HG02763 (cell line): ENCODE measurements around the gene MUC5B.

Experiments
- ATAC-seq: cut with Tn5 transposase; IDR thresholded peaks from one replicate; pipeline ENCODE4 v1.9.1; 2021; ENCODE audit warnings: mild to moderate bottlenecking, moderate library complexity; ENCODE audit not compliant: unreplicated experiment

Gene MUC5B

DNA sequence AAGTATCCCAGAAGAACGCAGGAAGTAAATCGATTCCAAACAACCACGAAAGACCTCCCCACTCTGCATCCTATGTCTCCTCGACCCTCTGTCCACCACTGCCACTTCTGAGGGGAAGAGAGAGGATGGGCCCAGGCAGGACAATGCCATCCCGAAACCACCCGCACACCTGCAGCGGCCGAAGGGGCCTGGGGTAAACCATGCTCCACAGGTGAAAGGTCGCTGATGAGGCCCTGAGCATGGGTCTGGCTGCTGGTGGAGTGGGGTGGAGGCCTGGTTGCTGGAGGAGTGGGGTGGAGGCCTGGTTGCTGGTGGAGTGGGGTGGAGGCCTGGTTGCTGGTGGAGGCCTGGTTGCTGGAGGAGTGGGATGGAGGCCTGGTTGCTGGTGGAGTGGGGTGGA, 73.4 kb downstream of the MUC5B start:
- ATAC-seq: no peak

GRCh38 chr11:1297011-1297575, 74.2 kb downstream of the MUC5B start:
- ATAC-seq: no peak

DNA sequence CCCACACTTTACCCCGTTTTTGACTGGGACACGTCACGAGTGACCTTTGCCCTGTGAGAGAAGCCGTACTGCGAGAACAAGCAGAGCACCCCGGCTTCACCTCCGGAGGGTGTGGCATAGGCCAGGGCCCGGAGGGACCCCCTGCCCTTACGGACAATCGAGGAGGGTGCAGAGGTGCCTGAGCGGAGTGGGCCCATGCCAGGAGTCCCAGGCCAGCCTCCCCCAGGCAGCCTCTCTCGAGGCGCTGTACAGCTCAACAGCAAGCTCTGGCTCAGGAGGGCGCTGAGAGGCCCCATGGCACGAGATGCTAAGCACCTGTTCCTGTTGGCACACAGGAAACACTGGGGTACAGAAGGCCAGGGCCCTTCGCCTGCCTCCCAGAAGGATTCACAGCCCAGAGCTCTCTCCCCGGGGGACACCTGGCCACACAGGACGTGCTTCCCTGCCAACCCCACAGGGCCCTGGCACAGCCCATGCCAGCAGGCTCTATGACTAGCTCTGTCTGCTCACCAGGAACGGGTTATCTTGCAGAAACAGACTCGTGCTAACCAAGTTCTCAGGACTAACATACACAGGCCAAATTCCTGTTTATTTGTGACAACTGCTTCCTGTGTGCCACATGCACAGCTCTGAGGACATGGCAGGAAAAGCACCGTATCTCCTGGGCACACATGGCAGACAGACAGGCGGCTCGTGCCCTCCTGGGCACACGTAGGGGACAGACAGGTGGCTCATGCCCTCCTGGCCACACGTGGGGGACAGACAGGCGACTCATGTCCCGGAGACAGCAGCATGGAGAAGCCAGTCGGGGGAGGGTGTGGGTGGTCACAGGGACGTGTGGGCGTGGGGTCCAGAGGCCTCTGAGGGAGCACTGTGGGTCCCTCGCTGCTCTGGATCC, 75.0 kb downstream of the MUC5B start:
- no peak for ATAC-seq

- no peak for ATAC-seq
These were observed 76.0 kb downstream of the MUC5B start for GRCh38 chr11:1298695-1299492.

DNA sequence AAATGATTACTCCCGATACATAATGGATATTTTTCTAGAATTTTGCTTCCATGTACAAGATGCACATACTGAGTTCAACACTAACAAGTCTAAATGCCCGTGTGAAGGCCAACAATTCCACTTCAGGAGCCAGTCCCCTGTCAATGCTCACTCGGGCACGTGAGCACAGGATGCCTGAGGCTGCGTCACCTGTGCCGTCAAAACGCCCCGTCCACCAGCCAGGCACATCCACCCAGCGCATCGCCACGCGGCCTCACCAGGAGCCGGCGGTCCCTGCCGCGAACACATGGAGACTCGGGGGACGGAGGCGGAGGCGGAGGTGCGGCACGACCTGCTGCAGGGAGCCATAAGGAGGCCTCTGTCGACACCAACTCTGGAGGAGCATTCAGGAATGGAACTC, 76.8 kb downstream of the MUC5B start:
- no peak for ATAC-seq

- ATAC-seq: no peak
These were observed 77.3 kb downstream of the MUC5B start for GRCh38 chr11:1300121-1300520.

DNA sequence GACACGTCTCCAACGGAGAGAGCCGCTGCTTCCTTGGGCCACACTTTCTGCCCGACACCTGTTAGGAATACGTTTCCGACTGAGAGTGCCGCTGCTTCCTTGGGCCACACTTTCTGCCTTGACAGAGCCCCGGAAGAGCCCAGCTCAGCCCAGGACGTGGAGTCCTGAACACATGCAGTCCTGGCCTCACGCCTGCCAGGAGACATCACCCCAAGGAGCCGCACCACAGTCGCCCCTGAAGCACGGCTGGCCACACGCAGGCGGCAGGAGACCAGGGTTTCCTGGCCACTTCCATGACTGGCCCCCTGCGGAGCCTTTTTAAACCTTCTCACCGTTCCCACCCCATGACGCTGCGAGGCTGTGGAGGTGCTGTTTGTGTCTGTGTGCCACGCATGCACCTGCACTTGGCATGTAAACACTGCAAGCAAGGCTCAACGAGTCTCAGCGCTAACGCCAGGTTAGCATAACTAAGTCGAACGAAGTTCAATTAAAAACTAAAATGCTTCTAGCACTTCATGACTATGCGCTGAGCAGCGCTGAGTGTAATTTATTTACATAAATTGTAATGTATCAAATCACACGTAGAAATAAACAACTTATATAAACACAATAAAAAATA, 77.8 kb downstream of the MUC5B start:
- no peak for ATAC-seq

DNA sequence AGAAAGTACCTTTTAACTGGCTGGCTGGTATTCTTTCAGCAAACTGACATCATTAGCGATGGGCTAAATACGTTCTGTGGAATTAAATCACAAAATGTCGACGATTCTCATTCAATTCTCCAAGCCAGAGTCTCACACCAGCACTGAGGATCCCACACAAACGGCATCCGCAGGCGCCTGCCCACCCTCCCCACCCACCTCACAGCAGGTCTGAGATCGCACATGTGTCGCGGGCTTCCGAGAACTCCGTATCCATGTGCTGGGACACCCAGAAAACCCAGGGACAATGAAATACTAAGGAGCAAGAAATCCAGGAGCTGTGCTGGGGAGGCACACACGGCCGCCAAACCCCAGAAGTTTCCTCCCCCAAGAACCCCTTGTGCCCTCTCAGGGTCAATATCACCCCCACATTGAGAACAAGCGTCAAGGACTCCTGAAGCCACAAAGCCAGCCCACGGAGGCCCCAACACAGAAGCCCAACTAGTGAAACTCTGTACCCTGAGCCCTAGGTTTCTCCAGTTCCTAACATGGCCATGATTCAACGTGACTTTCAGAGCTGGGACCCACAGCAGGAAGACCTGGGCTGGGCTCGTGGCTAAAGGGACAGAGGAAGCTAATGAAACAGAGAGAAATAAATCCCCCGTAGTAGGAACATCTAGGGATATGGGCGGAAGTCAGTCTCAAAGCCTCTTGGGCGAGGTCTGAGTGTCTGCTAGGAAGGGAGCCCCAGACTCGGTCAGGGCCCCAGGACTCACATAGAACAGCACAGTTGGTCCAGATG, 78.5 kb downstream of the MUC5B start:
- ATAC-seq: no peak

DNA sequence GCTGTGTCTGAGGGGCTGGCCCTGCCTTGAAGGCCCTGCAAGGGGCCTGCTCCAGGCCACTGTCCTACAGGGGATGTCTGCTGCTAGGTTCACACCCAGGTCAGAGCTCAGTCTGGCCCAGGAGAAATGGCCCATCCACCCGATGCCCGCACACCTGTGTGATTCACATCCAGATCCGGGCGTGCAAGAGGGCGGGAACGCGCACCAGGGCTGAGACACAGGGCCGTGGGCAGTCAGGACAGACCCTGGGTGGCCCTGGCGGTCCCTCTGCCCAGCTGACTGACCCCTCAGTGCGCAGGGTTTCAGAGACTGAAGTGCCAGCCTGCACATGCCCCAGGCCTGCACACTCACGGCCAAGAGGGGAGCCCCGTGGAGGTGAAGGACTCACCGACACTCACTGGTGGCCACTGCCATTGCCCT, 79.2 kb downstream of the MUC5B start:
- ATAC-seq: no peak

DNA sequence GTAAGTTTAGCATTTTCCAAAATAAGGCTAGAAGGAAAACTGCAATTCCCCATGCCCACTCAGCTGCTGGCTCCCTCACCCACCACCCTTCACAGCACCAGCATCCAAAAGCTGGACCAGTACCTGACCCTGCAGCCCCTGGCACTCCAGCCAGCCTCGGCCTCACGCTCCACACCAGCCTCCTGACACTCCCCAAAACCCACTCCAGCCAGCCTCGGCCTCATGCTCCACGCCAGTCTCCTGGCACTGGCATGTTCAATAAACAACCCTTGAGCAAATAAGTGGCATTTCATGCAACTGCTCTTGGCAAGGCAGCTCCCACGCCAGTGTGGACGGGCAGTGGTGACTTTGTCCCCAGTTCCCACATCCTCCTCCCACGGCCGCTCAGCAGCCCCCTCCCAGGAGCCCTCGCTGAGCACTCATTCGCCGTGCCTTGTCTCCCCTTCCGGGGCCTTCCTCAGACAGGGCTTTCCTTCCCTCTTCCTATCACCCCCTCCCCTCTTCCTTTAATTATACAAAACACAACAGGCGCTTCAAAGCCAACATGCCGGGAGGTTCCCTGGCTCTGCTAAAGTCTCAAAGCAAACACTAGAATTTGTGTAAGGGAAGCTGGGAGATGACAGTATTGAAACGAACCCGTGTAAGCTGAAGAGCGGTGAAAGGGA, 79.7 kb downstream of the MUC5B start:
- ATAC-seq: no peak

- ATAC-seq: no peak
These were observed 80.4 kb downstream of the MUC5B start for GRCh38 chr11:1303126-1303821.

GRCh38 chr11:1303973-1304372, 81.1 kb downstream of the MUC5B start:
- ATAC-seq: no peak

- ATAC-seq: no peak
These were observed 81.5 kb downstream of the MUC5B start for GRCh38 chr11:1304380-1304779.

- no peak for ATAC-seq
These were observed 82.2 kb downstream of the MUC5B start for GRCh38 chr11:1305063-1305495.

DNA sequence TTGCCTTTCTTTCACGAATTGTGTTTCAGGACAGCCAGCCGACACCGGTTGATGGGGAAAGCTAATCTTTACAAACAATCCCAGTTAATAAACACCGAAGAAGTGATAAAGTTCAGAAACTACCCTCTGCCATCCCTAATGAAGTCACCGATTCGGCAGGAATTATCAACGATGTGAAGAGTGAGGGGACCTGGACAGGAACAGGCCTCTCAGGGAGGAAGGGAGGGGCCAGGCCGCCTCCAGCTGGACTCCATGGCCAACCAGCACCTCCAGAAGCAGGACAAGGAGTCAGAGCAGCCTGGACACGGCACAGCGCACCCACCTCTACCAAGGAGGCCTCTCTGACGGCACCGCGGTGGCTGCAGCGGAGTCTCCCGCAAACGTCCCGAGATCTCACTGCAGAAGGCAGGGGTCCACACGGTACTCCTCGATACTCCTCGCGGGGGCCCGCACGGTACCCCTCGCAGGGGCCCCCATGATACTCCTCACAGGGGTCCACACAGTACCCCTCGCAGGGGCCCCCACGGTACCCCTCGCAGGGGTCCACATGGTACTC, 82.7 kb downstream of the MUC5B start:
- ATAC-seq: no peak

- no peak for ATAC-seq
These were observed 83.6 kb downstream of the MUC5B start for GRCh38 chr11:1306186-1307162.

DNA sequence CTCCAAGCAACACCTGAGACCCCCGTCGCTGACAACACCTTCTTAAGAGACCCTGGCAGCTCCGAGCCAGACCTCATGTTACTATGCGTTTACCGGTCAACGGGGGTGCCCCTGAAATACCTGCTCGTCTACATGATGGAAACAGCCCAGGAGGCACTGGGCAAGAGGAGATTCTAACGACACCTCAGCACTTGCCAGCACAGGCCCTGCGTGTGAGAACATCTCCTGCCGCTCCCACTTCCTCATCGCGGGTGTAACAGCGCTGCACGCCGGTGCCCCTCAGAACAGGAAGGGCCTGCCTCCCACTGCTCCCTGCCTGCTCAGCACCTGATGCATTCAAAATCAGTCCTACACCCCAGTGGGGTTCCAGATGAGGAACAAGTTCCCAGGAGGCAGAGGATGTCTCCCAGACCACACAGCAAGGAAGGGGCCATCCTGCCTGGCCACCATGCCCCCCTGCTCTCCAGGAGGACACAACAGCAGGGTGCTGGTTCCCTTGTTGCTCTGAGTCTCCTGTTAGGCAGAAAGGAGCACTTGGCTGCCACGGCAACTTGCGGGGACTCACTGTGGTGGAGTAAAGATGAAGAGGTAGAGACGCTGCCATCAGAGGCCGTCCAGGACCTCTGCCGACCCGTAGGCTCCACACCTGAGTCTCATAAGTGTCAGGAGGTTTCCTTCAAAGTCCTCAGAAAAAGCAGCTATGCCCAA, 84.5 kb downstream of the MUC5B start:
- no peak for ATAC-seq
